Endodermal cell (in vitro differentiated cells): ENCODE data around the gene ZNF426. TPM values are rescaled to one million over a fixed set of nuclear protein-coding genes. Genes with fewer than 3 reads are reported as not detected.
A peak's percentile ranks its signal among the peaks of the same experiment; 100 is the strongest.

Experiments
- DNase-seq: peaks from one replicate; pipeline ENCODE4 v3.0.0-alpha.2; 2017
- H3K27ac ChIP-seq: 2 replicates; pipeline ENCODE4 v1.5.1; 2013; ENCODE audit warnings: mild to moderate bottlenecking, low read depth, low read length, moderate library complexity
- H3K27me3 ChIP-seq: 2 replicates; pipeline ENCODE4 v1.6.1; 2013; ENCODE audit warnings: mild to moderate bottlenecking, low read length, moderate library complexity; ENCODE audit not compliant: insufficient read depth, control insufficient read depth, poor library complexity, severe bottlenecking
- H3K36me3 ChIP-seq: 2 replicates; pipeline ENCODE4 v1.7.0; 2013; ENCODE audit warnings: mild to moderate bottlenecking, low read length, moderate library complexity; ENCODE audit not compliant: control insufficient read depth, insufficient read depth
- H3K4me1 ChIP-seq: one replicate; pipeline ENCODE4 v1.7.0; 2013; ENCODE audit warnings: low read length; ENCODE audit not compliant: control insufficient read depth, insufficient read depth
- H3K4me3 ChIP-seq: 2 replicates; pipeline ENCODE4 v1.5.1; 2013; ENCODE audit warnings: mild to moderate bottlenecking, low read length, moderate library complexity
- H3K9ac ChIP-seq: 2 replicates; pipeline ENCODE4 v1.6.1; 2013; ENCODE audit warnings: mild to moderate bottlenecking, low read length, moderate library complexity; ENCODE audit not compliant: poor library complexity, severe bottlenecking; ENCODE audit errors: extremely low read depth
- H3K9me3 ChIP-seq: 2 replicates; pipeline ENCODE4 v1.6.1; 2013; ENCODE audit warnings: mild to moderate bottlenecking, low read length, moderate library complexity; ENCODE audit not compliant: control insufficient read depth
- H3K27ac Mint-ChIP-seq: 2 replicates; pipeline ENCODE4 v1.8.0; 2020; ENCODE audit warnings: mixed read lengths
- H3K27me3 Mint-ChIP-seq: 2 replicates; pipeline ENCODE4 v1.8.0; 2021; ENCODE audit warnings: mild to moderate bottlenecking, mixed read lengths; ENCODE audit not compliant: insufficient read depth
- H3K36me3 Mint-ChIP-seq: 2 replicates; pipeline ENCODE4 v1.8.0; 2020; ENCODE audit warnings: low read depth, mixed read lengths
- H3K4me1 Mint-ChIP-seq: 2 replicates; pipeline ENCODE4 v1.8.0; 2020; ENCODE audit warnings: mixed read lengths
- H3K4me3 Mint-ChIP-seq: 2 replicates; pipeline ENCODE4 v1.8.0; 2020; ENCODE audit warnings: mild to moderate bottlenecking, moderate library complexity, mixed read lengths
- H3K9me3 Mint-ChIP-seq: 2 replicates; pipeline ENCODE4 v1.8.0; 2020; ENCODE audit warnings: mild to moderate bottlenecking, mixed read lengths
- WGBS, 2 experiments: methylation state at CpG; one replicate each; pipeline versions ENCODE4 v1.1.5 to v1.1.7; 2013; ENCODE audit warnings: missing lambda C conversion rate in 2 of 2, mixed read lengths in 1 of 2; ENCODE audit not compliant: insufficient coverage in 1 of 2, insufficient read length in 1 of 2; 5-methylcytosine and 5-hydroxymethylcytosine counted together
- total RNA-seq, 2 donors: library from RNA; stranded (reverse); fragmentation: NEBNext Ultra II Directional in 1 of 2; extraction: Animal tissue kit (Norgen Biotek cat#: 25700) in 1 of 2; gene quantifications; 2 replicates in 1 of 2; 3 replicates in 1 of 2; pipeline ENCODE4 v1.2.1, GENCODE V29; 2021
- TF ChIP-seq, protein P1 (sequence below): fragments of 200-600 bp; sonication (generic); conservative IDR thresholded peaks from 2 replicates; pipeline ENCODE4 v1.5.0; 2021; ENCODE audit warnings: antibody characterized with exemption, mild to moderate bottlenecking

Gene ZNF426
- total RNA-seq, 2 donors from 2014 or later, result 26.0 to 30.0 TPM

DNA sequence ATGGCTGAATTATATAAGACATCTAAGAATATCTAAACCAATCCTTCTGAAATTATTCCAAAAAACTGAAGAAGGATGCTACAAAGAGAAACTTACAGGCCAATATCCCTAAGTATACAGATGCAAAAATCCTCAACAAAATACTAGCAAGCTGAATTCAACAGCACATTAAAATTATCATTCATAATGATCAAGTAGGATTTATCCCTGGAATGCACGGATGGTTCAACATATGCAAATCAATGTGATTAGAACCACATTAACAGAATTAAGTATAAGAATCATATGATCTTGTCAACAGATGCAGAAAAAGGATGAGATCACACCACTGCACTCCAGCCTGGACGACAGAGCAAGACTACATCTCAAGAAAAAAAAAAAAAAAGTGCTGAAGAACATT is 53.3 kb downstream of the ZNF426 start:
- Histone ChIP-seq H3K36me3 (no peaks in the 10 kb centered on the region), H3K27ac (no peak overlapping the region), H3K4me3 (peak overlapping the region; percentile 38), H3K4me1 (no peaks in the 10 kb centered on the region), H3K27me3 (no peaks in the 10 kb centered on the region), H3K9me3 (peaks cover 52% of the 10 kb centered on the region), H3K9ac (no peak overlapping the region)
- TF ChIP-seq, protein P1, sequence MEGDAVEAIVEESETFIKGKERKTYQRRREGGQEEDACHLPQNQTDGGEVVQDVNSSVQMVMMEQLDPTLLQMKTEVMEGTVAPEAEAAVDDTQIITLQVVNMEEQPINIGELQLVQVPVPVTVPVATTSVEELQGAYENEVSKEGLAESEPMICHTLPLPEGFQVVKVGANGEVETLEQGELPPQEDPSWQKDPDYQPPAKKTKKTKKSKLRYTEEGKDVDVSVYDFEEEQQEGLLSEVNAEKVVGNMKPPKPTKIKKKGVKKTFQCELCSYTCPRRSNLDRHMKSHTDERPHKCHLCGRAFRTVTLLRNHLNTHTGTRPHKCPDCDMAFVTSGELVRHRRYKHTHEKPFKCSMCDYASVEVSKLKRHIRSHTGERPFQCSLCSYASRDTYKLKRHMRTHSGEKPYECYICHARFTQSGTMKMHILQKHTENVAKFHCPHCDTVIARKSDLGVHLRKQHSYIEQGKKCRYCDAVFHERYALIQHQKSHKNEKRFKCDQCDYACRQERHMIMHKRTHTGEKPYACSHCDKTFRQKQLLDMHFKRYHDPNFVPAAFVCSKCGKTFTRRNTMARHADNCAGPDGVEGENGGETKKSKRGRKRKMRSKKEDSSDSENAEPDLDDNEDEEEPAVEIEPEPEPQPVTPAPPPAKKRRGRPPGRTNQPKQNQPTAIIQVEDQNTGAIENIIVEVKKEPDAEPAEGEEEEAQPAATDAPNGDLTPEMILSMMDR, result no peak
- Mint-ChIP-seq H3K4me1 (no peaks in the 10 kb centered on the region), H3K36me3 (peaks cover 5% of the 10 kb centered on the region), H3K4me3 (no peak overlapping the region), H3K27ac (no peak overlapping the region), H3K27me3 (no peaks in the 10 kb centered on the region), H3K9me3 (peaks cover 93% of the 10 kb centered on the region)
- 69 to 77% methylated on average over 2 of the region's 2 CpGs for WGBS, 2 experiments
- no peak for DNase-seq

DNA sequence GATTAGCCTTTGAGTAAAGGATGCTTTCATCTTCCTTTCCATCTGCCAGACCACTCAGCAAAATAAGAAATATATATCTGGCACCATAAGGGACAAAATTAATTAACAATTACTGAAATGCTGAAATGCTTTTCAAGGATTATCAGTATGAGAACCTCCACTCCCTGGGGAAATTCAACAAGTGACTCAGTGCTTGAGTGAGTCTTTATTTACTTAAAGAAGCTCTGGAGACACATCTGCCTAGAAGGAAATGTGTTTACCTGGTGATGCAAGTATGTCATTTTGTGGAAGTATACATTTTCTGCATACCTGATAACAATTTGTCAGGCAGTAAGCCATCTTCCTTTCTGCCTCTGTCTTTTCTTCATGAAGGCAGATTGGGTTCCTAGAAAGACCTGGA is 63.5 kb downstream of the ZNF426 start:
- no peaks in the 10 kb centered on the region for H3K4me1 ChIP-seq
- TF ChIP-seq, protein P1, result no peak
- DNase-seq, result no peak
- no peaks in the 10 kb centered on the region for H3K36me3 ChIP-seq
- Mint-ChIP-seq H3K4me1 (no peaks in the 10 kb centered on the region), H3K27ac (no peak overlapping the region), H3K36me3 (no peaks in the 10 kb centered on the region), H3K9me3 (peaks cover 95% of the 10 kb centered on the region), H3K27me3 (no peaks in the 10 kb centered on the region), H3K4me3 (no peak overlapping the region)
- no peaks in the 10 kb centered on the region for H3K27me3 ChIP-seq
- H3K27ac ChIP-seq, result no peak overlapping the region
- no peak overlapping the region for H3K9ac ChIP-seq
- H3K4me3 ChIP-seq, result no peak overlapping the region
- H3K9me3 ChIP-seq, result peaks cover 87% of the 10 kb centered on the region

Other genes with a start within 250 kb of the ZNF426 start
- gene ZNF699, start 228.8 kb downstream of the ZNF426 start, total RNA-seq, result 1 to 10 TPM; 6.4 to 8.2 TPM
- 10 to 100 TPM; 18.1 to 27.0 TPM for gene ZNF559, start 214.5 kb downstream of the ZNF426 start, total RNA-seq
- gene ZNF177, start 175.6 kb downstream of the ZNF426 start, total RNA-seq, result 10 to 100 TPM in 1 of 2 donors, 1 to 10 TPM in 1; 5.6 to 10.6 TPM
- gene ZNF266, start 103.1 kb downstream of the ZNF426 start, total RNA-seq, result 10 to 100 TPM; 19.7 to 24.6 TPM
- gene ZNF560, start 40.0 kb downstream of the ZNF426 start, total RNA-seq, result not detected
- 100 to 1,000 TPM; 100 to 168 TPM for gene ZNF121, start 45.9 kb upstream of the ZNF426 start, total RNA-seq
- gene ZNF561, start 82.6 kb upstream of the ZNF426 start, total RNA-seq, result 10 to 100 TPM; 51.0 to 57.2 TPM
- 10 to 100 TPM in 1 of 2 donors, 1 to 10 TPM in 1; 1.9 to 15.5 TPM for gene ZNF562, start 136.5 kb upstream of the ZNF426 start, total RNA-seq
- 10 to 100 TPM; 12.3 to 23.6 TPM for gene ZNF846, start 230.1 kb upstream of the ZNF426 start, total RNA-seq